AG09309 (cell line): ENCODE measurements around the gene SLC44A5.
"Not testable (repeated sequence)": the region's sequence is repeated elsewhere in the genome, so short reads cannot be mapped to it uniquely, and the experiment has no call there.

Experiments
- DNase-seq: peaks from one replicate; pipeline ENCODE4 v3.0.0-alpha.2; 2010; ENCODE audit warnings: low read depth
- H3K4me3 ChIP-seq: 2 replicates; pipeline ENCODE4 v1.5.1; 2011; ENCODE audit warnings: mild to moderate bottlenecking, low read depth, low read length, moderate library complexity; ENCODE audit not compliant: control insufficient read depth
- CTCF ChIP-seq: IDR thresholded peaks from 2 replicates; pipeline ENCODE4 v1.5.1; 2011; ENCODE audit warnings: mild to moderate bottlenecking, low read depth, low read length, inconsistent platforms; ENCODE audit not compliant: insufficient read depth, control insufficient read depth; ENCODE audit errors: missing control alignments

SLC44A5 gene

GRCh38 chr1:75614399-75614756, 3.5 kb upstream of the SLC44A5 start:
- TF ChIP-seq CTCF: no peak
- H3K4me3 ChIP-seq: no peak overlapping the region
- no peak for DNase-seq

GRCh38 chr1:75613916-75614315, 3.0 kb upstream of the SLC44A5 start:
- no peak overlapping the region for H3K4me3 ChIP-seq
- no peak for TF ChIP-seq CTCF
- no peak for DNase-seq

- no peak for DNase-seq
- no peak for TF ChIP-seq CTCF
- no peak overlapping the region for H3K4me3 ChIP-seq
Observed at GRCh38 chr1:75612976-75613375, 2.1 kb upstream of the SLC44A5 start.

GRCh38 chr1:75602486-75602885, 8.4 kb downstream of the SLC44A5 start:
- TF ChIP-seq CTCF: no peak
- H3K4me3 ChIP-seq: no peak overlapping the region
- DNase-seq: no peak

DNA sequence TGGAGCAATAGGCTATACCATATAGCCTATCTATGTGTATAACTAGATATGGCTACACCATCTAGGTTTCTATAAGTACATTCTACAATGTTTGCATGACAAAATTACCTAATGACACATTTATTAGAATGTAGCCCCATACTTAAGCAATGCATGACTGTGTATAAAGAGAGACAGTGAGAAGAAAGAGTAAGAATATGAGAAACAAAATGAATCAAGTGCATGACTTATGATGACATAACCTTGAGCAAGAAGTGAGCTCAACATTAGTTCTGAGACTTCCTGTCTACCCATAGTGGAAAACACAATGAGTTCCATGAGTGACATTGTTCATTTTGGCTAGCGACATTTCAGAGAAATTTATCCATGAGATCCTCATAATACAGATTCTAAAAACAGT, 10.1 kb downstream of the SLC44A5 start:
- no peak overlapping the region for H3K4me3 ChIP-seq
- DNase-seq: no peak
- TF ChIP-seq CTCF: no peak

GRCh38 chr1:75594327-75594726, 16.6 kb downstream of the SLC44A5 start:
- H3K4me3 ChIP-seq: no peak overlapping the region
- no peak for DNase-seq
- TF ChIP-seq CTCF: no peak

GRCh38 chr1:75593457-75593856, 17.5 kb downstream of the SLC44A5 start:
- not testable (repeated sequence) for H3K4me3 ChIP-seq, DNase-seq
